Thyroid gland (tissue), 4 donors: Measurements from ENCODE around the gene ANAPC7. TPM values are rescaled to one million over a fixed set of nuclear protein-coding genes. Genes with fewer than 3 reads are reported as not detected.

Experiments used
- DNase-seq, 2 donors: peaks; one replicate each; pipeline ENCODE4 v3.0.0-alpha.2; 2019
- H3K27ac ChIP-seq, 3 donors: fragments of 200-600 bp; sonication (generic); 1 replicate in 2 of 3; 2 replicates in 1 of 3; pipeline ENCODE4 v1.5.1; 2016 to 2019; ENCODE audit warnings: mild to moderate bottlenecking in 1 of 3, moderate library complexity in 1 of 3
- H3K27me3 ChIP-seq: fragments of 200-600 bp; sonication (generic); one replicate; pipeline ENCODE4 v1.5.1; 2019
- H3K36me3 ChIP-seq, 2 donors: fragments of 200-600 bp; sonication (generic); one replicate each; pipeline ENCODE4 v1.5.1; 2016 to 2019
- H3K4me1 ChIP-seq, 2 donors: fragments of 200-600 bp; sonication (generic); one replicate each; pipeline ENCODE4 v1.5.1; 2017 to 2019
- H3K4me3 ChIP-seq, 3 donors: fragments of 200-600 bp; sonication (generic); replicated peaks in 1 of 3; 1 replicate in 2 of 3; 2 replicates in 1 of 3; pipeline ENCODE4 v1.5.1; 2016; ENCODE audit warnings: mild to moderate bottlenecking in 1 of 3
- H3K9me3 ChIP-seq: fragments of 200-600 bp; sonication (generic); one replicate; pipeline ENCODE4 v1.5.1; 2017
- POLR2A ChIP-seq, 2 donors: fragments of 450-650 bp; IDR thresholded peaks; one replicate each; pipeline ENCODE4 v1.6.1; 2017; ENCODE audit warnings: antibody characterized with exemption in 2 of 2, mild to moderate bottlenecking in 2 of 2, moderate library complexity in 1 of 2
- WGBS, 2 donors: methylation state at CpG; one replicate each; pipeline ENCODE4 v1.1.5; 2017; 5-methylcytosine and 5-hydroxymethylcytosine counted together
- intact Hi-C: fragments of 100-400 bp; cut with DNase I; formaldehyde crosslinking; loops from one replicate; pipeline ENCODE4 v1.15.1; 2023
- total RNA-seq, 4 donors: library from RNA; depleted of rRNA; stranded (reverse); fragments of >200 nt; gene quantifications; one replicate each; pipeline ENCODE4 v1.2.3, GENCODE V29; 2016
- TF ChIP-seq, protein P1 (sequence below), 6 experiments: fragments of 200-600 bp in 3 of 6; fragments of 450-650 bp in 3 of 6; sonication (generic) in 3 of 6; IDR thresholded peaks; one replicate each; pipeline ENCODE4 v1.5.1; 2016 to 2019; ENCODE audit warnings: antibody characterized with exemption in 6 of 6, mild to moderate bottlenecking in 2 of 6, inconsistent platforms in 1 of 6, moderate library complexity in 1 of 6

The ANAPC7 gene
- total RNA-seq, 4 donors from 2014 or later: 49.4 to 61.9 (median 50.9) TPM

DNA sequence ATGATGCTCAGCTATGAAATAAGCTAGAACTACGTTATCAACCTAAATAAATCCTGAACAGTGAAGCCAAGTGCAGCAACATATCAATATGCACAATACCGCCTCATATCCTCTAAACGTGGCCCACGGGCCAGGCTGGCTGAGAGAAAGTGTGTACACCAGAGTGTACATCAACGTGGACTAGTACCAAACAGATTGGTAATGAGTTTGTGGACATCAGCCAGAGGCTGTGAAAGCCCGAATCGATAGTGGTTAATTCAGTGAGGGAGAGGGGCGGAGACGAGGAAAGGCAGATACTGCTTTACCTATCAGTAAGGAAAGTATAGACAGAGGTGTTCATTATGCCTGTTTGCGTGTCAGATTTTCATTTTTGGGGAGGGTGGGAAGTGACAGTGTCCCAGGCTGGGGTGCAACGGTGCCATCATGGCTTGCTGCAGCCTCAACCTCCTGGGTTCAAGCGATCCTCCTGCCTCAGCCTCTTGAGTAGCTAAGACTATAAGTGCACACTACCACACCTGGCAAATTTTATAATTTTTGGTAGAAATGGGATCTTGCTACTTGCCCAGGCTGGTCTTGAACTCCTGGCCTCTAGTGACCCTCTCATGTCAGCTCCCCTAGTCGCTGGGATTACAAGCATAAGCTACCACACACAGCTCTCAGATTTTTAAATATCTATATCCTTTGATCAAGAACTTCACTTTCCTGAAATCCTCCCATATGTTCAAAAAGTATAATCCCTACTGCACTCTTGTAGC is 50.1 kb downstream of the ANAPC7 start:
- Histone ChIP-seq H3K27ac (no peak overlapping the region), H3K9me3 (no peaks in the 10 kb centered on the region), H3K36me3 (peaks cover 2 to 22% of the 10 kb centered on the region in 2 donors), H3K4me3 (no peak overlapping the region), H3K27me3 (no peaks in the 10 kb centered on the region), H3K4me1 (no peaks in the 10 kb centered on the region)
- intact Hi-C loops: no loop called here
- WGBS, 2 donors: 89 to 90% methylated on average over 13 of the region's 13 CpGs
- TF ChIP-seq, protein P1, sequence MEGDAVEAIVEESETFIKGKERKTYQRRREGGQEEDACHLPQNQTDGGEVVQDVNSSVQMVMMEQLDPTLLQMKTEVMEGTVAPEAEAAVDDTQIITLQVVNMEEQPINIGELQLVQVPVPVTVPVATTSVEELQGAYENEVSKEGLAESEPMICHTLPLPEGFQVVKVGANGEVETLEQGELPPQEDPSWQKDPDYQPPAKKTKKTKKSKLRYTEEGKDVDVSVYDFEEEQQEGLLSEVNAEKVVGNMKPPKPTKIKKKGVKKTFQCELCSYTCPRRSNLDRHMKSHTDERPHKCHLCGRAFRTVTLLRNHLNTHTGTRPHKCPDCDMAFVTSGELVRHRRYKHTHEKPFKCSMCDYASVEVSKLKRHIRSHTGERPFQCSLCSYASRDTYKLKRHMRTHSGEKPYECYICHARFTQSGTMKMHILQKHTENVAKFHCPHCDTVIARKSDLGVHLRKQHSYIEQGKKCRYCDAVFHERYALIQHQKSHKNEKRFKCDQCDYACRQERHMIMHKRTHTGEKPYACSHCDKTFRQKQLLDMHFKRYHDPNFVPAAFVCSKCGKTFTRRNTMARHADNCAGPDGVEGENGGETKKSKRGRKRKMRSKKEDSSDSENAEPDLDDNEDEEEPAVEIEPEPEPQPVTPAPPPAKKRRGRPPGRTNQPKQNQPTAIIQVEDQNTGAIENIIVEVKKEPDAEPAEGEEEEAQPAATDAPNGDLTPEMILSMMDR (IDR thresholded peaks at IDR 0.05): no peak
- no peak for DNase-seq

DNA sequence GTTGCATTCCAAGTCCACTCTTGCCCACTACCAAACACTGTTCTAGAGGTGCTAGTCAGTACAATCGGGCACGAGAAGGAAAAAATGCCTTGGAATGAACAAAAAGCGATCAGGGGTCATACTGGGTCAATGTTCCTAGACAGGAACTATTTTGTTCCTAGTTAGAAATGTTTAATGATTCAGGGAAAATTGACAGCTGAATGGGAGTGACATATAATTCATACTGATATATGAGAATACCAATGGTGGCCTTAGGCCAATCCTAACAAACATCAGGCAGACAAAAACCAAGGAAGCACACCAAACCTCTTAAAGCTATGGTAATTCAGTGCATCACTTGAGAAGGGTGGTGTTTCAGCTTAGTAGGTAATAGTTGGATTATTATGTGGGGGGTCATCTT is 51.1 kb downstream of the ANAPC7 start:
- H3K4me3 ChIP-seq: no peak overlapping the region
- TF ChIP-seq, protein P1 (IDR thresholded peaks at IDR 0.05): no peak
- TF ChIP-seq POLR2A (IDR thresholded peaks at IDR 0.05): no peak
- WGBS, 2 donors: 84 to 91% methylated on average over 3 of the region's 3 CpGs
- no peaks in the 10 kb centered on the region for H3K9me3 ChIP-seq
- peaks cover 12 to 32% of the 10 kb centered on the region in 2 donors for H3K36me3 ChIP-seq
- H3K27me3 ChIP-seq: no peaks in the 10 kb centered on the region
- no peaks in the 10 kb centered on the region for H3K4me1 ChIP-seq
- no peak for DNase-seq
- intact Hi-C loops: no loop called here
- no peak overlapping the region for H3K27ac ChIP-seq

DNA sequence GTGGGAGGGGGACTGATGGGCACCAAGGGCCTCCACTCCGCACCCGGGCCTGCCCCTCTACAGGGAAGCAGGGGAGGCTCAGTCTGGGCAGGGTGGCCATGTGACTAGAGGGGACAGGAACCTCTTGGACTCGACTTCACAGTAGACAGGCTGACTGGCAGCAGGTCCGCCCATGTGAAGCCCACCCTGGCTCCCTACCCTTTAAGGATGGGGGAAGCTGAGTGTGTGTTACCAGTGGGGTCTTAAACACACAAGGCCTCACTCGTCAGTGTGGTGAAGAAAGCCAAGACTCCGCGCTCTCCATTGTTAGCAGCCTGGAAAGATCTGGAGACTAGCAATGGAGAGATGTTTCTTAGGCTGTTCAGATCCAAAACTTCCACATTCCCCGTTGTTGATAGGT is 52.4 kb downstream of the ANAPC7 start:
- intact Hi-C loops: no loop called here
- H3K4me3 ChIP-seq: no peak overlapping the region
- DNase-seq: no peak
- 97 to 98% methylated on average over 7 to 8 of the region's 8 CpGs for WGBS, 2 donors
- H3K27ac ChIP-seq: no peak overlapping the region
- no peaks in the 10 kb centered on the region for H3K4me1 ChIP-seq
- no peaks in the 10 kb centered on the region for H3K9me3 ChIP-seq
- TF ChIP-seq, protein P1 (IDR thresholded peaks at IDR 0.05): no peak
- TF ChIP-seq POLR2A (IDR thresholded peaks at IDR 0.05): no peak
- no peaks in the 10 kb centered on the region for H3K27me3 ChIP-seq
- peaks cover 21 to 44% of the 10 kb centered on the region in 2 donors for H3K36me3 ChIP-seq

DNA sequence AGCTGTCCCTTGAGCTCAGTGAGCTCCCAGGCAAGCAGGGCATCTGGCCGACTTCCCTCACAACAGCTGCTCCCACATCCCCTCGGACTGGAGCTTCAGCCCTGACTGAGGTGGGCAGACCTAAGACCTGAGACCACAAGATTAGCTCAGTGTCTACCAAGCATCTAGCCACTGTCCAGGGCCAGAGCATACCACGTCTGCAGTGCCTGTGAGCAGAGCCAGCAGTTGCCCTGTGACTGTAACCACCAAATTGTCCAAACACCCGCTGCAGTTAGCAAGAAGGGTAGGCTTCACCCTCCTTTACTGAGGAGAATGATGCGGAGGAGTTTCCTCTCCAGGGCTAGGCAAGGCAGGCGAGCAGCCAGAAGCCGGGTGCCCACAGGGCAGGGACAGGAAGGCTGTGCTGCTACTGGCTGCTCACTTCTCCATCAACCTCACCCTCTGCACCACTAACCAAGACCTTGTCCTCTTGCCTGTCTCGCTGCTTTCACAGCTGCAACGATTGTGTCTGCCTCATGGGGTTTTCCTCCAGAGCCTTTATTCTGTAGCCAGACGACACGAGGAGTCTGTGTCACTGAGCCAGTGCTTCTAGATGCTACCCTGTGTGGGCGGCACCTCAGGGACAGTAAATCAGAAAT is 53.9 kb downstream of the ANAPC7 start:
- H3K4me3 ChIP-seq: no peak overlapping the region
- DNase-seq: no peak
- 62 to 82% methylated on average over 9 to 10 of the region's 12 CpGs for WGBS, 2 donors
- H3K4me1 ChIP-seq: peaks cover 4 to 12% of the 10 kb centered on the region in 2 donors
- TF ChIP-seq, protein P1 (IDR thresholded peaks at IDR 0.05): no peak
- no peak for TF ChIP-seq POLR2A (IDR thresholded peaks at IDR 0.05)
- H3K36me3 ChIP-seq: peaks cover 36 to 56% of the 10 kb centered on the region in 2 donors
- H3K27ac ChIP-seq: no peak overlapping the region
- H3K27me3 ChIP-seq: no peaks in the 10 kb centered on the region
- intact Hi-C loops: no loop called here
- no peaks in the 10 kb centered on the region for H3K9me3 ChIP-seq

DNA sequence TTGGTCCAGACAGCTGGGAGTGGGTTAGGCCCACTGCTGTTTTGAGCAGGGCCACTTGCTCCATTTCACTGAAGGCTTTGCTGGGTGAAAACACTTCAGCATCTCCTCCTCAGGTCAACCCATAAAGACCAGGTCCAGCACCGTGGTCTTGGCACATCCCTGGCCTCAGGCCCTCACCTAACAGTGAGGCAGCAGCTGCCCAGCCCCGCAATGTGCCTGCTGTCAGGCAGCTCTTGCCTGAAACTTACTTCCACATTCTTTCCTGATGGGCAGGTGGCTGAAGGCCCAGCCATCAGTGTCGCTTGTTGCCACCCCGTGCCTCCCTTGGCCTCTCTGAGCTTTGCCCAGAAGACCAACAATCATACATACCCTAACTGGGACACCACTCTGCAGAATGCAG is 54.4 kb downstream of the ANAPC7 start:
- TF ChIP-seq POLR2A (IDR thresholded peaks at IDR 0.05): no peak
- TF ChIP-seq, protein P1 (IDR thresholded peaks at IDR 0.05): no peak
- Histone ChIP-seq H3K36me3 (peaks cover 41 to 62% of the 10 kb centered on the region in 2 donors), H3K27ac (no peak overlapping the region), H3K9me3 (no peaks in the 10 kb centered on the region), H3K4me3 (no peak overlapping the region), H3K4me1 (peaks cover 4 to 12% of the 10 kb centered on the region in 2 donors), H3K27me3 (no peaks in the 10 kb centered on the region)
- WGBS, 2 donors: 85 to 97% methylated on average over 3 to 4 of the region's 4 CpGs
- intact Hi-C loops: no loop called here
- no peak for DNase-seq
